HCT116 (cell line): ENCODE data around the gene PIK3R1. TPM values are rescaled to one million over a fixed set of nuclear protein-coding genes. Genes with fewer than 3 reads are reported as not detected.
A peak's percentile ranks its signal among the peaks of the same experiment; 100 is the strongest.

ENCODE experiments used
- ATAC-seq: fragments of 200-7000 bp; cut with Tn5 transposase; 2 replicates; pipeline ENCODE4 v1.9.1; 2020; ENCODE audit warnings: mild to moderate bottlenecking, moderate library complexity
- BruUV-seq: library from RNA; stranded (reverse); fragments of 400-500 nt; replicated peaks from 2 replicates; lab custom pipeline; 2021; lab: Mats Ljungman, UMichigan
- CTCF ChIA-PET: fragments of 300-600 bp; sonication (Branson Sonifier 250); formaldehyde crosslinking; loops from one replicate; lab custom pipeline; 2021; ENCODE audit warnings: antibody characterized with exemption; lab: Charles Lee
- POLR2A ChIA-PET: fragments of 300-600, 350-600 bp; sonication (Branson Sonifier 250); formaldehyde crosslinking; loops from one replicate; lab custom pipeline; 2021; ENCODE audit warnings: antibody characterized with exemption; lab: Charles Lee
- RAD21 ChIA-PET, 2 experiments: fragments of 300-600 bp; sonication (Branson Sonifier 250); formaldehyde crosslinking; loops; one replicate each; lab custom pipeline; 2023; ENCODE audit warnings: low total read pairs in 2 of 2; ENCODE audit not compliant: uncharacterized antibody in 2 of 2, unreplicated experiment in 2 of 2, low non-redundant PET in 1 of 2; lab: Charles Lee
- DNase-seq: peaks from one replicate; pipeline ENCODE4 v3.0.0-alpha.2; 2010; ENCODE audit warnings: low read depth, low spot score
- H2AFZ ChIP-seq: fragments of 200-600 bp; shearing (Covaris generic), sonication (generic); 2 replicates; pipeline ENCODE4 v1.6.1; 2017; ENCODE audit warnings: low read depth, mixed run types, mixed read lengths, antibody characterized with exemption, low read length; ENCODE audit not compliant: poor library complexity, severe bottlenecking
- H3K27ac ChIP-seq: 2 replicates; pipeline ENCODE4 v1.5.1; 2012; ENCODE audit warnings: low read depth, low read length
- H3K27me3 ChIP-seq: fragments of 200-600 bp; sonication (generic); 2 replicates; pipeline ENCODE4 v1.6.1; 2016; ENCODE audit warnings: mixed run types, low read length, mixed read lengths; ENCODE audit not compliant: insufficient read depth
- H3K36me3 ChIP-seq, 2 experiments: fragments of 200-500 bp in 1 of 2; fragments of 200-600 bp in 1 of 2; sonication (Bioruptor generic) in 1 of 2; sonication (generic) in 1 of 2; 2 replicates each; pipeline versions ENCODE4 v1.5.1 to v1.6.1; 2014 to 2016; ENCODE audit warnings: low read length in 2 of 2, inconsistent platforms in 1 of 2, mixed read lengths in 1 of 2, mixed run types in 1 of 2; ENCODE audit not compliant: insufficient read depth in 2 of 2, control insufficient read depth in 1 of 2
- H3K4me1 ChIP-seq, 2 experiments: fragments of 200-600 bp in 1 of 2; sonication (generic) in 1 of 2; 2 replicates each; pipeline versions ENCODE4 v1.5.1 to v1.6.1; 2012 to 2017; ENCODE audit warnings: low read length in 2 of 2, inconsistent platforms in 1 of 2, mild to moderate bottlenecking in 1 of 2, mixed read lengths in 1 of 2, mixed run types in 1 of 2, moderate library complexity in 1 of 2; ENCODE audit not compliant: insufficient read depth in 2 of 2, control insufficient read depth in 1 of 2
- H3K4me2 ChIP-seq: fragments of 200-600 bp; sonication (generic); 2 replicates; pipeline ENCODE4 v1.6.1; 2017; ENCODE audit warnings: mixed run types, low read length, mixed read lengths
- H3K4me3 ChIP-seq, 2 experiments: fragments of 200-600 bp in 1 of 2; sonication (generic) in 1 of 2; replicated peaks in 1 of 2; 2 replicates each; pipeline ENCODE4 v1.5.1; 2011 to 2016; ENCODE audit warnings: low read length in 2 of 2, control low read depth in 1 of 2, low read depth in 1 of 2, mild to moderate bottlenecking in 1 of 2, mixed read lengths in 1 of 2, mixed run types in 1 of 2
- H3K79me2 ChIP-seq: fragments of 200-600 bp; sonication (generic); 2 replicates; pipeline ENCODE4 v1.6.1; 2017; ENCODE audit warnings: mild to moderate bottlenecking, mixed run types, low read length, moderate library complexity, mixed read lengths; ENCODE audit not compliant: insufficient read depth
- H3K9ac ChIP-seq: fragments of 200-600 bp; sonication (generic); 2 replicates; pipeline ENCODE4 v1.6.1; 2016; ENCODE audit warnings: low read length, mixed read lengths
- H3K9me2 ChIP-seq: fragments of 200-600 bp; sonication (generic), shearing (Covaris generic); 2 replicates; pipeline ENCODE4 v1.6.1; 2017; ENCODE audit warnings: mixed run types, mild to moderate bottlenecking, moderate library complexity; ENCODE audit not compliant: insufficient read depth
- H3K9me3 ChIP-seq, 2 experiments: fragments of 200-500 bp in 1 of 2; fragments of 200-600 bp in 1 of 2; sonication (Bioruptor generic) in 1 of 2; sonication (generic) in 1 of 2; 2 replicates each; pipeline ENCODE4 v1.6.1; 2014 to 2017; ENCODE audit warnings: low read length in 2 of 2, mixed read lengths in 2 of 2, inconsistent platforms in 1 of 2, low read depth in 1 of 2, mild to moderate bottlenecking in 1 of 2, mixed run types in 1 of 2, moderate library complexity in 1 of 2; ENCODE audit not compliant: control insufficient read depth in 1 of 2, insufficient read depth in 1 of 2
- H4K20me1 ChIP-seq: fragments of 200-600 bp; sonication (generic), shearing (Covaris generic); 2 replicates; pipeline ENCODE4 v1.6.1; 2017; ENCODE audit warnings: mixed run types, mild to moderate bottlenecking, moderate library complexity; ENCODE audit not compliant: insufficient read depth
- ATF3 ChIP-seq: IDR thresholded peaks from 2 replicates; pipeline ENCODE4 v1.6.1; 2012
- CBX3 ChIP-seq: IDR thresholded peaks from 2 replicates; pipeline ENCODE4 v1.6.1; 2012; ENCODE audit warnings: low read depth
- ELF1 ChIP-seq: IDR thresholded peaks from 2 replicates; pipeline ENCODE4 v1.6.1; 2012; ENCODE audit warnings: low read depth, borderline replicate concordance
- EZH2 ChIP-seq: fragments of 200-600 bp; sonication (generic); IDR thresholded peaks from 2 replicates; pipeline ENCODE4 v1.6.1; 2017; ENCODE audit warnings: antibody characterized with exemption, mixed run types
- EZH2phosphoT487 ChIP-seq: fragments of 200-600 bp; IDR thresholded peaks from 2 replicates; pipeline ENCODE4 v1.6.1; 2018; ENCODE audit warnings: antibody characterized with exemption, borderline replicate concordance
- FOSL1 ChIP-seq: IDR thresholded peaks from 2 replicates; pipeline ENCODE4 v1.6.1; 2012; ENCODE audit warnings: low read depth
- POLR2A ChIP-seq: IDR thresholded peaks from 2 replicates; pipeline ENCODE4 v1.7.0; 2011; ENCODE audit warnings: borderline replicate concordance; ENCODE audit not compliant: insufficient read depth, insufficient read length; ENCODE audit errors: extremely low read depth
- POLR2AphosphoS5 ChIP-seq: IDR thresholded peaks from 2 replicates; pipeline ENCODE4 v1.6.1; 2011; ENCODE audit warnings: mild to moderate bottlenecking, low read depth, low read length, moderate library complexity
- RAD21 ChIP-seq: IDR thresholded peaks from 2 replicates; pipeline ENCODE4 v1.6.1; 2012; ENCODE audit warnings: low read depth, mild to moderate bottlenecking
- SP1 ChIP-seq: IDR thresholded peaks from 2 replicates; pipeline ENCODE4 v1.6.1; 2012; ENCODE audit warnings: low read depth
- SRF ChIP-seq: IDR thresholded peaks from 2 replicates; pipeline ENCODE4 v1.6.1; 2012; ENCODE audit warnings: low read depth
- YY1 ChIP-seq: IDR thresholded peaks from 2 replicates; pipeline ENCODE4 v1.6.1; 2011; ENCODE audit warnings: low read length, low read depth, moderate library complexity, mild to moderate bottlenecking; ENCODE audit not compliant: insufficient replicate concordance; ENCODE audit errors: extremely low read depth
- ZFX ChIP-seq: fragments of 450-650 bp; IDR thresholded peaks from 2 replicates; pipeline ENCODE4 v1.6.1; 2017
- intact Hi-C: fragments of 100-400 bp; cut with micrococcal nuclease; formaldehyde crosslinking; loops from 2 replicates; pipeline ENCODE4 v1.10.0; 2022
- total RNA-seq: library from RNA; stranded (reverse); gene quantifications from one replicate; pipeline ENCODE4 v1.2.1, GENCODE V29; 2021; ENCODE audit not compliant: unreplicated experiment
- TF ChIP-seq, protein P1 (sequence below): IDR thresholded peaks from 2 replicates; pipeline ENCODE4 v1.6.1; 2012
- TF ChIP-seq, protein P2 (sequence below): IDR thresholded peaks from 2 replicates; pipeline ENCODE4 v1.6.1; 2012; ENCODE audit warnings: low read depth
- TF ChIP-seq, protein P3 (sequence below), 3 experiments: fragments of 200-600 bp in 1 of 3; sonication (generic) in 1 of 3; IDR thresholded peaks in 2 of 3; conservative IDR thresholded peaks in 1 of 3; 2 replicates each; pipeline ENCODE4 v1.5.1; 2012 to 2017; ENCODE audit warnings: low read depth in 2 of 3, low read length in 2 of 3, antibody characterized with exemption in 1 of 3, borderline replicate concordance in 1 of 3, control low read depth in 1 of 3, mild to moderate bottlenecking in 1 of 3, mixed read lengths in 1 of 3, mixed run types in 1 of 3, moderate library complexity in 1 of 3; ENCODE audit not compliant: insufficient read depth in 1 of 3
- TF ChIP-seq, protein P4 (sequence below): IDR thresholded peaks from 2 replicates; pipeline ENCODE4 v1.6.1; 2011; ENCODE audit warnings: mild to moderate bottlenecking, low read length, moderate library complexity; ENCODE audit not compliant: insufficient replicate concordance; ENCODE audit errors: extremely low read depth

PIK3R1 gene
- total RNA-seq, 1 experiment from 2014 or later = 7.2 TPM

GRCh38 chr5:68335075-68335474 lies 119.5 kb downstream of the PIK3R1 start:
- DNase-seq (no peak), ATAC-seq (no peak)
- Histone ChIP-seq H3K4me1 (peaks cover 27 to 63% of the 10 kb centered on the region in 2 experiments), H3K4me3 (no peak overlapping the region)
- POLR2A ChIA-PET = no interaction called here
- TF ChIP-seq ZFX (no peak), FOSL1 (no peak), ELF1 (no peak), RAD21 (no peak), SRF (no peak), POLR2A (no peak), YY1 (no peak), EZH2phosphoT487 (no peak), CBX3 (no peak), POLR2AphosphoS5 (no peak), EZH2 (no peak), ATF3 (no peak), SP1 (no peak)
- TF ChIP-seq, protein P1, sequence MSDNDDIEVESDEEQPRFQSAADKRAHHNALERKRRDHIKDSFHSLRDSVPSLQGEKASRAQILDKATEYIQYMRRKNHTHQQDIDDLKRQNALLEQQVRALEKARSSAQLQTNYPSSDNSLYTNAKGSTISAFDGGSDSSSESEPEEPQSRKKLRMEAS = no peak
- TF ChIP-seq, protein P2, sequence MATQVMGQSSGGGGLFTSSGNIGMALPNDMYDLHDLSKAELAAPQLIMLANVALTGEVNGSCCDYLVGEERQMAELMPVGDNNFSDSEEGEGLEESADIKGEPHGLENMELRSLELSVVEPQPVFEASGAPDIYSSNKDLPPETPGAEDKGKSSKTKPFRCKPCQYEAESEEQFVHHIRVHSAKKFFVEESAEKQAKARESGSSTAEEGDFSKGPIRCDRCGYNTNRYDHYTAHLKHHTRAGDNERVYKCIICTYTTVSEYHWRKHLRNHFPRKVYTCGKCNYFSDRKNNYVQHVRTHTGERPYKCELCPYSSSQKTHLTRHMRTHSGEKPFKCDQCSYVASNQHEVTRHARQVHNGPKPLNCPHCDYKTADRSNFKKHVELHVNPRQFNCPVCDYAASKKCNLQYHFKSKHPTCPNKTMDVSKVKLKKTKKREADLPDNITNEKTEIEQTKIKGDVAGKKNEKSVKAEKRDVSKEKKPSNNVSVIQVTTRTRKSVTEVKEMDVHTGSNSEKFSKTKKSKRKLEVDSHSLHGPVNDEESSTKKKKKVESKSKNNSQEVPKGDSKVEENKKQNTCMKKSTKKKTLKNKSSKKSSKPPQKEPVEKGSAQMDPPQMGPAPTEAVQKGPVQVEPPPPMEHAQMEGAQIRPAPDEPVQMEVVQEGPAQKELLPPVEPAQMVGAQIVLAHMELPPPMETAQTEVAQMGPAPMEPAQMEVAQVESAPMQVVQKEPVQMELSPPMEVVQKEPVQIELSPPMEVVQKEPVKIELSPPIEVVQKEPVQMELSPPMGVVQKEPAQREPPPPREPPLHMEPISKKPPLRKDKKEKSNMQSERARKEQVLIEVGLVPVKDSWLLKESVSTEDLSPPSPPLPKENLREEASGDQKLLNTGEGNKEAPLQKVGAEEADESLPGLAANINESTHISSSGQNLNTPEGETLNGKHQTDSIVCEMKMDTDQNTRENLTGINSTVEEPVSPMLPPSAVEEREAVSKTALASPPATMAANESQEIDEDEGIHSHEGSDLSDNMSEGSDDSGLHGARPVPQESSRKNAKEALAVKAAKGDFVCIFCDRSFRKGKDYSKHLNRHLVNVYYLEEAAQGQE = no peak
- TF ChIP-seq, protein P3, sequence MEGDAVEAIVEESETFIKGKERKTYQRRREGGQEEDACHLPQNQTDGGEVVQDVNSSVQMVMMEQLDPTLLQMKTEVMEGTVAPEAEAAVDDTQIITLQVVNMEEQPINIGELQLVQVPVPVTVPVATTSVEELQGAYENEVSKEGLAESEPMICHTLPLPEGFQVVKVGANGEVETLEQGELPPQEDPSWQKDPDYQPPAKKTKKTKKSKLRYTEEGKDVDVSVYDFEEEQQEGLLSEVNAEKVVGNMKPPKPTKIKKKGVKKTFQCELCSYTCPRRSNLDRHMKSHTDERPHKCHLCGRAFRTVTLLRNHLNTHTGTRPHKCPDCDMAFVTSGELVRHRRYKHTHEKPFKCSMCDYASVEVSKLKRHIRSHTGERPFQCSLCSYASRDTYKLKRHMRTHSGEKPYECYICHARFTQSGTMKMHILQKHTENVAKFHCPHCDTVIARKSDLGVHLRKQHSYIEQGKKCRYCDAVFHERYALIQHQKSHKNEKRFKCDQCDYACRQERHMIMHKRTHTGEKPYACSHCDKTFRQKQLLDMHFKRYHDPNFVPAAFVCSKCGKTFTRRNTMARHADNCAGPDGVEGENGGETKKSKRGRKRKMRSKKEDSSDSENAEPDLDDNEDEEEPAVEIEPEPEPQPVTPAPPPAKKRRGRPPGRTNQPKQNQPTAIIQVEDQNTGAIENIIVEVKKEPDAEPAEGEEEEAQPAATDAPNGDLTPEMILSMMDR (IDR thresholded peaks at IDR 0.05 in 2 of 3, conservative IDR thresholded peaks at IDR 0.05 in 1 of 3; ENCODE audit: borderline replicate concordance in 1 of 3, insufficient read depth in 1 of 3, low read depth in 2 of 3, low read length in 2 of 3) = no peak
- TF ChIP-seq, protein P4, sequence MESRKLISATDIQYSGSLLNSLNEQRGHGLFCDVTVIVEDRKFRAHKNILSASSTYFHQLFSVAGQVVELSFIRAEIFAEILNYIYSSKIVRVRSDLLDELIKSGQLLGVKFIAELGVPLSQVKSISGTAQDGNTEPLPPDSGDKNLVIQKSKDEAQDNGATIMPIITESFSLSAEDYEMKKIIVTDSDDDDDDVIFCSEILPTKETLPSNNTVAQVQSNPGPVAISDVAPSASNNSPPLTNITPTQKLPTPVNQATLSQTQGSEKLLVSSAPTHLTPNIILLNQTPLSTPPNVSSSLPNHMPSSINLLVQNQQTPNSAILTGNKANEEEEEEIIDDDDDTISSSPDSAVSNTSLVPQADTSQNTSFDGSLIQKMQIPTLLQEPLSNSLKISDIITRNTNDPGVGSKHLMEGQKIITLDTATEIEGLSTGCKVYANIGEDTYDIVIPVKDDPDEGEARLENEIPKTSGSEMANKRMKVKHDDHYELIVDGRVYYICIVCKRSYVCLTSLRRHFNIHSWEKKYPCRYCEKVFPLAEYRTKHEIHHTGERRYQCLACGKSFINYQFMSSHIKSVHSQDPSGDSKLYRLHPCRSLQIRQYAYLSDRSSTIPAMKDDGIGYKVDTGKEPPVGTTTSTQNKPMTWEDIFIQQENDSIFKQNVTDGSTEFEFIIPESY = no peak
- TF ChIP-seq, all 23 proteins: peak for 0
- Histone ChIP-seq H3K27ac (peak overlapping the region; percentile 69; the same call in 1 of the 2 replicates), H3K9me2 (no peaks in the 10 kb centered on the region), H4K20me1 (no peaks in the 10 kb centered on the region), H3K27me3 (no peaks in the 10 kb centered on the region), H3K36me3 (no peaks in the 10 kb centered on the region), H3K9ac (no peak overlapping the region), H3K4me2 (peak overlapping the region; percentile 66), H3K9me3 (no peaks in the 10 kb centered on the region), H3K79me2 (no peaks in the 10 kb centered on the region), H2AFZ (peak overlapping the region; percentile 3)
- ChIA-PET CTCF (no interaction called here), RAD21 (no interaction called here)
- BruUV-seq = no TSS peak
- intact Hi-C loops = no loop called here
